ENCODE results near the gene FAM131B. TPM values are rescaled to one million over a fixed set of nuclear protein-coding genes. Genes with fewer than 3 reads are reported as not detected.

FAM131B gene
- total and polyA plus RNA-seq, 7 donors: under 0.01 to 15.7 (median 6.4) TPM

GRCh38 chr7:143354376-143354775, 8.1 kb downstream of the FAM131B start:
- TF ChIP-seq CTCF (IDR thresholded peaks at IDR 0.05): no peak
- TF ChIP-seq POLR2AphosphoS5 (IDR thresholded peaks at IDR 0.05): no peak
- no peak for TF ChIP-seq EP300 (IDR thresholded peaks at IDR 0.05)
- TF ChIP-seq POLR2A (IDR thresholded peaks at IDR 0.05): no peak
- Histone ChIP-seq H3K9me3 (no peaks in the 10 kb centered on the region), H3K4me3 (no peak overlapping the region), H3K27me3 (no peaks in the 10 kb centered on the region), H3K27ac (no peak overlapping the region), H3K36me3 (peaks cover 0 to 8% (median 0%) of the 10 kb centered on the region in 4 donors), H3K4me1 (no peaks in the 10 kb centered on the region)
- DNase-seq: no peak
- intact Hi-C loops (cut with DNase I): no loop called here
- WGBS, 2 donors: 92 to 93% methylated on average over 8 of the region's 8 CpGs

GRCh38 chr7:143352531-143353002, 9.9 kb downstream of the FAM131B start:
- TF ChIP-seq CTCF (IDR thresholded peaks at IDR 0.05) (no peak), POLR2A (IDR thresholded peaks at IDR 0.05) (no peak), EP300 (IDR thresholded peaks at IDR 0.05) (no peak), POLR2AphosphoS5 (IDR thresholded peaks at IDR 0.05) (no peak)
- Histone ChIP-seq H3K27ac (no peak overlapping the region), H3K36me3 (peaks cover 0 to 8% (median 0%) of the 10 kb centered on the region in 4 donors), H3K4me3 (no peak overlapping the region), H3K4me1 (no peaks in the 10 kb centered on the region), H3K27me3 (no peaks in the 10 kb centered on the region), H3K9me3 (no peaks in the 10 kb centered on the region)
- DNase-seq: no peak
- 88 to 90% methylated on average over 11 of the region's 11 CpGs for WGBS, 2 donors
- intact Hi-C loops (cut with DNase I): no loop called here

DNA sequence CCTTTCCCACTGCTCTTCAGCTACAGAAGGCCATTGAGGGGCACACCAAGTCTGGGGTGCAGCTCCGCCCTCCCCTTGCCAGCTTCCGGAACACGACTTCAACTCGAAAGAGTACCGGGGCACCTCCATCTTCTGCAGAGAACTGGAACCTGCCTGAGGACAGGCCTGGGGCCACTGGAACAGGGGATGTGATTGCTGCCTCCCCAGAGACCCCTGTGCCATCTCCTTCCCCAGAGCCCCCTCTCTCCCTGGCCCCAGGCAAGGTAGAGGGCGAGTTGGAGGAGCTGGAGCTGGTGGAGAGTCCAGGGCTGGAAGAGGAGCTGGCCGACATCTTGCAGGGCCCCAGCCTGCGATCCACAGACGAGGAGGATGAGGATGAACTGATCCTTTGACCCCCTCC, 10.9 kb downstream of the FAM131B start:
- no peaks in the 10 kb centered on the region for H3K9me3 ChIP-seq
- no peak overlapping the region for H3K27ac ChIP-seq
- intact Hi-C loops (cut with DNase I): no loop called here
- no peak overlapping the region for H3K4me3 ChIP-seq
- H3K27me3 ChIP-seq: no peaks in the 10 kb centered on the region
- peaks cover 0 to 4% (median 0%) of the 10 kb centered on the region in 4 donors for H3K36me3 ChIP-seq
- TF ChIP-seq POLR2AphosphoS5 (IDR thresholded peaks at IDR 0.05) (no peak), CTCF (IDR thresholded peaks at IDR 0.05) (no peak), EP300 (IDR thresholded peaks at IDR 0.05) (no peak), POLR2A (IDR thresholded peaks at IDR 0.05) (no peak)
- WGBS, 2 donors: 93 to 95% methylated on average over 9 of the region's 9 CpGs
- DNase-seq: no peak
- no peaks in the 10 kb centered on the region for H3K4me1 ChIP-seq

GRCh38 chr7:143351060-143351459, 11.5 kb downstream of the FAM131B start:
- no peaks in the 10 kb centered on the region for H3K27me3 ChIP-seq
- intact Hi-C loops (cut with DNase I): no loop called here
- 75 to 89% methylated on average over 5 of the region's 5 CpGs for WGBS, 2 donors

GRCh38 chr7:143347950-143348349, 14.6 kb downstream of the FAM131B start:
- Histone ChIP-seq H3K36me3 (no peaks in the 10 kb centered on the region), H3K27me3 (peaks cover 0 to 12% (median 0%) of the 10 kb centered on the region in 3 donors), H3K27ac (no peak overlapping the region), H3K4me3 (no peak overlapping the region), H3K9me3 (no peaks in the 10 kb centered on the region), H3K4me1 (peaks cover 0 to 5% (median 5%) of the 10 kb centered on the region in 4 donors)
- no peak for DNase-seq
- intact Hi-C loops (cut with DNase I): no loop called here
- no peak for TF ChIP-seq POLR2A (IDR thresholded peaks at IDR 0.05)
- no peak for TF ChIP-seq POLR2AphosphoS5 (IDR thresholded peaks at IDR 0.05)
- no peak for TF ChIP-seq EP300 (IDR thresholded peaks at IDR 0.05)
- TF ChIP-seq CTCF (IDR thresholded peaks at IDR 0.05): no peak
- WGBS, 2 donors: 61 to 74% methylated on average over 5 of the region's 5 CpGs

More at GRCh38 chr7:143351060-143351459, 11.5 kb downstream of the FAM131B start:
- Histone ChIP-seq H3K9me3 (no peaks in the 10 kb centered on the region), H3K4me1 (no peaks in the 10 kb centered on the region), H3K36me3 (no peaks in the 10 kb centered on the region), H3K27ac (no peak overlapping the region), H3K4me3 (no peak overlapping the region)
- no peak for TF ChIP-seq EP300 (IDR thresholded peaks at IDR 0.05)
- DNase-seq: no peak
